PC-9 (cell line): ENCODE measurements around the gene ZNG1F.
"Not testable (repeated sequence)": the region's sequence is repeated elsewhere in the genome, so short reads cannot be mapped to it uniquely, and the experiment has no call there.

Source experiments
- EZH2 ChIP-seq: fragments of 200-600 bp; sonication (generic); IDR thresholded peaks from 2 replicates; pipeline ENCODE4 v1.8.0; 2017; ENCODE audit warnings: antibody characterized with exemption, low read depth
- TF ChIP-seq, protein P1 (sequence below): fragments of 200-600 bp; sonication (generic); conservative IDR thresholded peaks from 2 replicates; pipeline ENCODE4 v1.6.1; 2017; ENCODE audit warnings: mixed run types, antibody characterized with exemption, mild to moderate bottlenecking, moderate library complexity

DNA sequence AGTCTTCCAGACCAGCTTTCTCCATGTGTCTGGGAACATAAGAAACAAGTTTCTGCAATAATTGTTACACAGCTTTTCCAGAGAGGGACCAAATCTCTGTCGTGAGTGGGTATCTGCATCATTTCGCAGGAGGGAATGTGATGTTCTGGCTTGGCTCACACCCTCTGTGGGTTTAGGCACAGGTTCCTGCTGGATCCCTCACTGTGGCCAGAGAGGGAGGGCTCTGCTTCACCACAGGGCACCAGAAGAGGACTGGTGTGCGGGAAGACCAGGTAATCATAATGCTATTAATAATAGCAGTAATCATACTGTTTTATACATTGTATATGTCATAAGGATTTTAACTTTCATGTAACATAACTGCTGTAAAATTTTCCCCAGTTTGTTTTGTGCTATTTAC lies 41.3 kb upstream of the ZNG1F start:
- TF ChIP-seq, protein P1, sequence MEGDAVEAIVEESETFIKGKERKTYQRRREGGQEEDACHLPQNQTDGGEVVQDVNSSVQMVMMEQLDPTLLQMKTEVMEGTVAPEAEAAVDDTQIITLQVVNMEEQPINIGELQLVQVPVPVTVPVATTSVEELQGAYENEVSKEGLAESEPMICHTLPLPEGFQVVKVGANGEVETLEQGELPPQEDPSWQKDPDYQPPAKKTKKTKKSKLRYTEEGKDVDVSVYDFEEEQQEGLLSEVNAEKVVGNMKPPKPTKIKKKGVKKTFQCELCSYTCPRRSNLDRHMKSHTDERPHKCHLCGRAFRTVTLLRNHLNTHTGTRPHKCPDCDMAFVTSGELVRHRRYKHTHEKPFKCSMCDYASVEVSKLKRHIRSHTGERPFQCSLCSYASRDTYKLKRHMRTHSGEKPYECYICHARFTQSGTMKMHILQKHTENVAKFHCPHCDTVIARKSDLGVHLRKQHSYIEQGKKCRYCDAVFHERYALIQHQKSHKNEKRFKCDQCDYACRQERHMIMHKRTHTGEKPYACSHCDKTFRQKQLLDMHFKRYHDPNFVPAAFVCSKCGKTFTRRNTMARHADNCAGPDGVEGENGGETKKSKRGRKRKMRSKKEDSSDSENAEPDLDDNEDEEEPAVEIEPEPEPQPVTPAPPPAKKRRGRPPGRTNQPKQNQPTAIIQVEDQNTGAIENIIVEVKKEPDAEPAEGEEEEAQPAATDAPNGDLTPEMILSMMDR, result not testable (repeated sequence)
- TF ChIP-seq EZH2, result not testable (repeated sequence)
